ENCODE results near the gene EBF4. TPM values are rescaled to one million over a fixed set of nuclear protein-coding genes. Genes with fewer than 3 reads are reported as not detected.

The EBF4 gene
- total and polyA plus RNA-seq, 2 of the 8 experiments (the other 6 are each of a cell fraction or from before 2014, with no cell fraction given) = 1.2 to 2.9 TPM

DNA sequence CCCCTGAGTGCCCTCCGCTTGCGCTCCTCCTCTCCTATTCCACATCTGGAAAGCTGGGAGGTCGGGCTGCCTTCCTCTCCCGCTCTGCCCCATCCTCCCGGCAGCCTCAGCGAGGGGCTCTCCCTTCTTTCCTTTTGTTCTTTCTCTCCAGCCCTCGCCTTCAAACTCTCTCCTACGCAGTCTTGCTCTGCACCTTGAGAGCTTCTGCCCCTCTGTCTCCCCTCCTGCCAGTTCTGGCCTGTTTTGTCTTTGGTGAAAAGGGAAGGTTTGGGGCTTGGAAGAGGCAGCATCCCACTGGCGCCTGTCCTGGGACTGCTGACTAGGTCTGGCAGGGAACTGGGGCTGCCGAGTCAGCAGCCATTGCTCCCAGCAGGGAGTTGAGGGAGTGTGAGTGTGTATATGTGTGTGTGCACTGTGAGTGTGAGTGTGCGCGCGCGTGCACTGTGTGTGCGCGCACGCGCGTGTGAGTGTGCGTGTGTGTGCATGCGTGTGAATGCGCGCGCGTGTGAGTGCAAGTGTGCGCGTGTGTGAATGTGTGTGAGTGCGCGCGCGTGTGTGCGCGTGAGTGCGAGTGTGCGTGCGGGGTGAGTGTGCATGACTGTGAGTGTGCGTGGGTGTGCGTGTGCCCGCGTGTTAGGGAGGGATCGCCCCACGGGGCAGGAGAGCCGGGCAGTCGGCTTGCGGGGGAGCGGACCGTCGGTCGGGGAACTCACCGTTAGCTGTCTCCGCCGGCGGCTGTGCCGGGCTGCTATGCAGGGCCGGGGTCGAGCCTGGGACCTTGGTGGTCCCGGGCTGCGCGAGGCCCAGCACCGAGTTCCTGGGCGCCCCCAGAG is 107.3 kb downstream of the EBF4 start (continued):
- TF ChIP-seq, protein P1, sequence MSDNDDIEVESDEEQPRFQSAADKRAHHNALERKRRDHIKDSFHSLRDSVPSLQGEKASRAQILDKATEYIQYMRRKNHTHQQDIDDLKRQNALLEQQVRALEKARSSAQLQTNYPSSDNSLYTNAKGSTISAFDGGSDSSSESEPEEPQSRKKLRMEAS (IDR thresholded peaks at IDR 0.05) = peak; percentile 63; the same call in 1 of the 2 replicates
- peak; percentile 48 for TF ChIP-seq RNF2 (IDR thresholded peaks at IDR 0.05; ENCODE audit: borderline replicate concordance, low read depth, low read length, missing control alignments, poor library complexity, severe bottlenecking)
- peak; percentile 98 for TF ChIP-seq KDM4A (IDR thresholded peaks at IDR 0.05; ENCODE audit: low read depth, low read length, severe bottlenecking)
- TF ChIP-seq, protein P2, sequence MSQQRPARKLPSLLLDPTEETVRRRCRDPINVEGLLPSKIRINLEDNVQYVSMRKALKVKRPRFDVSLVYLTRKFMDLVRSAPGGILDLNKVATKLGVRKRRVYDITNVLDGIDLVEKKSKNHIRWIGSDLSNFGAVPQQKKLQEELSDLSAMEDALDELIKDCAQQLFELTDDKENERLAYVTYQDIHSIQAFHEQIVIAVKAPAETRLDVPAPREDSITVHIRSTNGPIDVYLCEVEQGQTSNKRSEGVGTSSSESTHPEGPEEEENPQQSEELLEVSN (IDR thresholded peaks at IDR 0.05) = no peak; the same call in none of the 2 replicates

All from H1 (cell line).